Hematopoietic multipotent progenitor cell treated with erythropoietin and hydrocortisone succinate and interleukin-3 and kit ligand, for 4 days (in vitro differentiated cells): ENCODE results near the gene SNAPIN.
A peak's percentile ranks its signal among the peaks of the same experiment; 100 is the strongest.

ENCODE experiments used
- DNase-seq: peaks from one replicate; pipeline ENCODE4 v3.0.0-alpha.2; 2015

SNAPIN gene

GRCh38 chr1:153658400-153659174 lies at the start of gene SNAPIN:
SNAPIN (plus strand) TSS chr1:153658703; CDS start chr1:153658744, 41 bp downstream.
- DNase-seq = peak; percentile 97

GRCh38 chr1:153608742-153609584 lies 49.5 kb upstream of the SNAPIN start:
- no peak for DNase-seq

GRCh38 chr1:153609585-153609907 lies 49.0 kb upstream of the SNAPIN start:
- no peak for DNase-seq

GRCh38 chr1:153610334-153610733 lies 48.2 kb upstream of the SNAPIN start:
- no peak for DNase-seq

- DNase-seq = no peak
Observed at GRCh38 chr1:153610811-153611301, 47.6 kb upstream of the SNAPIN start.

GRCh38 chr1:153611356-153611755 lies 47.1 kb upstream of the SNAPIN start:
- no peak for DNase-seq

GRCh38 chr1:153612111-153612754 lies 46.3 kb upstream of the SNAPIN start:
- no peak for DNase-seq

GRCh38 chr1:153612755-153613331 lies 45.7 kb upstream of the SNAPIN start, which contains the start of gene S100A16:
S100A16 (minus strand) TSS chr1:153613137; CDS start chr1:153608151, 4,986 bp downstream.
- DNase-seq = peak; percentile 36

- DNase-seq = no peak
Observed at GRCh38 chr1:153613406-153613805, 45.1 kb upstream of the SNAPIN start.

- DNase-seq = no peak
Observed at GRCh38 chr1:153614189-153614900, 44.2 kb upstream of the SNAPIN start.

GRCh38 chr1:153614906-153615305 lies 43.6 kb upstream of the SNAPIN start:
- DNase-seq = no peak

GRCh38 chr1:153615406-153615805 lies 43.1 kb upstream of the SNAPIN start:
- DNase-seq = no peak

- no peak for DNase-seq
Observed at GRCh38 chr1:153616144-153616916, 42.2 kb upstream of the SNAPIN start, which contains the start of gene S100A14. S100A14 (minus strand) TSS chr1:153616325; CDS start chr1:153615858, 467 bp downstream.

- no peak for DNase-seq
Observed at GRCh38 chr1:153616917-153617311, 41.6 kb upstream of the SNAPIN start.

- DNase-seq = no peak
Observed at GRCh38 chr1:153617663-153618062, 40.8 kb upstream of the SNAPIN start.

GRCh38 chr1:153619171-153619570 lies 39.3 kb upstream of the SNAPIN start:
- no peak for DNase-seq

GRCh38 chr1:153623101-153623500 lies 35.4 kb upstream of the SNAPIN start:
- no peak for DNase-seq

GRCh38 chr1:153624965-153625611 lies 33.4 kb upstream of the SNAPIN start:
- DNase-seq = no peak

GRCh38 chr1:153626477-153626903 lies 32.0 kb upstream of the SNAPIN start:
- DNase-seq = no peak

- DNase-seq = peak; percentile 65
Observed at GRCh38 chr1:153626904-153627714, 31.4 kb upstream of the SNAPIN start, which contains the start of gene S100A13. S100A13 (minus strand) TSS chr1:153627505; CDS start chr1:153626472, 1,033 bp downstream.
